RPMI8226 (cell line): ENCODE results near the gene LCE1A.

ENCODE experiments used
- DNase-seq: peaks from one replicate; pipeline ENCODE4 v3.0.0-alpha.2; 2015

Gene LCE1A, protein sequence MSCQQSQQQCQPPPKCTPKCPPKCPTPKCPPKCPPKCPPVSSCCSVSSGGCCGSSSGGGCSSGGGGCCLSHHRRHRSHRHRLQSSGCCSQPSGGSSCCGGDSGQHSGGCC

DNA sequence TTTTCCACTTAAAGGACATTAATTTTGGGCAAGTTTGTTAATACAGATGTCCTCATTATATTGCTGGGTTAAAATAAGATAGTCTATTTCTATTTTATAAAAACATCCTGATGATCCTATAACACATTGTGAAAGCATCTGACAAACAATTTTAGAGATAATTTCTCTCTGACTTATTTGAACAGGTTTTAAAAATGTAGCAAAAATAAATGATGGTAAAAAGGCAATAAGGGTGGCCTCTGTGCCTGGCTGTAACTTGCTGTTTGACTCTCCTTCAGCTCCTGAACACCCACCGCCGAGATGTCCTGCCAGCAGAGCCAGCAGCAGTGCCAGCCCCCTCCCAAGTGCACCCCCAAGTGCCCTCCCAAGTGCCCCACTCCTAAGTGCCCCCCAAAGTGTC is at the start of gene LCE1A:
TSS of gene LCE1A (plus strand) at position 301 of the 400 bp plus-strand sequence. CDS start at position 301, 0 bp downstream.
- DNase-seq: no peak

DNA sequence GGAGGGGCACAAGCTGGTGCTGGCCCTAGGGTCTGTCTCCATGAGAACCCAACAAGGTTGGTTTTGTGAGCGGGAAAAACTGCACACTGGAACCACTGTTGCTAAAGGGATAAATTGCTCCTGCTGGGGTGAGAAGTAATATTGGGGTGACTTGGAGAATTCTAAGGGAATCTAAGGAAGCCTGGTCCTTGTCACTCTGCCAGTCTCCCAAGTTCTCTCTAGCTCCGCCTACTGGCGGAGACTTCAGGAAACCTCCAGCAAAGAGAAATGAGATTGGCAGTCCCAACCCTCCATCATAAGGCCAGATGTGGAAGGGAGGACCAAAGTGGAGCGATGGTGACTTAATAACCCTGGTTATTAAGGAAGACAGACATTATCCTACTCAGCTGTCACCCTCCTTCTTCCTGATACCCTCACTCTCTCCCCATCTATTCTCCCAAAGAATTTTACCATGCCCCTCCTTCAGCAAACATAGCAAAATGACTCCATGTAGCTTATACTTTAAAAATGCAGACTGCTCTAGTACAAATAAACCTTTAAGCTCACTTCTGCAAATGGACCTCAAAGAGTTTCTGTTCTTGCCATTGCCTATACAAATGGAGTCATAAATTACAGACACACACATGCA is 49.6 kb upstream of the LCE1A start:
- DNase-seq: peak; percentile 34

DNA sequence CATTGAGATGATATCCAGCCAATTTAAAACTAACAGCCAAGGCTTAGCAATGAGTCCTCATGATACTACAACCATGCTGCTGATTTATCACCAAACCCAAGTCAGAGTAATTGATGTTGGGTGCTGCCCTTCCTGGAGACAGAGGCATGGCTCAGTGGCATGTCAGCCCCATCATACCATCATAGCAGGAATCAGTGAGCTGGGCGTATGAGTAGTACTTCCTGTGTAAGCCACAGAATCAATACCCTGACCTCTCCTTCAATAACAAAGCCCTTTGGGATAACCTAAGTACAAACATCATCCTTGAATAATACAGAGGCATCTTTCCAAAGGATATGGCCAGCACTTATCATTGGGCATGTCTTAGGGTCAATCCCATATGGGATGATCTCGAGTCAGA is 44.2 kb upstream of the LCE1A start:
- no peak for DNase-seq

DNA sequence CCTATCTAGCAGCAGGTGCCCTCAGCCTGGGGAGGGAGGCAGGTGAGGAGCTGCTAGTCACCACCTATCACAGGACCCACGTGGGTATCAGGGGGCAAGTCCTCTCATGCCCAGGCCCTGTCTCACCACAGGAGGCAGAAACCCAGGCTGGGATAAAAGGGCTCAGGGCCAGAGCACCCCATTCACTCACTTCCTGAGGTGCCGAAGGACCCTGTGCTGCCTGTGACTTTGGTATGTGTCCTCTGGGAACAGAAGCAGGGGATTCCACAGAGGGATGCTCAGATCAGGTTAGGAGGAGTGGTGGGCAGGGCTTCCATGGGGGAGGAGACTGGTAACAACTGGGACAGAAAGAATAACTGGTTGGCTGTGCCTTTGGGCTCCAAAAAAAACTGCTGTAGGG is 41.2 kb upstream of the LCE1A start, which contains the start of gene LCE1E:
TSS of gene LCE1E (plus strand) at position 181 of the 400 bp plus-strand sequence. CDS start 1,043 bp downstream, outside the sequence.
- no peak for DNase-seq

DNA sequence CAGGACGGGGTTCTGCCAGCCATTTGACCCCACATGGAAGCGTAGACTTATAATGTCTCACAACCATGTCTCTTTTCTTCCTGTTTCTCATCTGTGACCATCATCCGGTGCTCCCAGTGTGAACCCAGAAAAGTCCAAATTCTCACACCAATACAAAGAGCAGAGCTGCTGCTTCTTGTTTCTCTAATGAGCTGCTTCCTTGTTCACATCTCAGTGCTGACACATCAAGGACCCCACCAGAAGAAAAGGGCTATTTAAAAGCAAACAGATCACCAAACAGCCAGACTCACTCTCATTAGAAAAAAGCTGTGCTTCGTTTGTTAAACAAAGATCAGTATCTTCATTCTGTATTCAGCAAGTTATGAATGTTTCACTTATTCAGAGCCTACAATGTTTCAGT is 31.6 kb upstream of the LCE1A start:
- no peak for DNase-seq

DNA sequence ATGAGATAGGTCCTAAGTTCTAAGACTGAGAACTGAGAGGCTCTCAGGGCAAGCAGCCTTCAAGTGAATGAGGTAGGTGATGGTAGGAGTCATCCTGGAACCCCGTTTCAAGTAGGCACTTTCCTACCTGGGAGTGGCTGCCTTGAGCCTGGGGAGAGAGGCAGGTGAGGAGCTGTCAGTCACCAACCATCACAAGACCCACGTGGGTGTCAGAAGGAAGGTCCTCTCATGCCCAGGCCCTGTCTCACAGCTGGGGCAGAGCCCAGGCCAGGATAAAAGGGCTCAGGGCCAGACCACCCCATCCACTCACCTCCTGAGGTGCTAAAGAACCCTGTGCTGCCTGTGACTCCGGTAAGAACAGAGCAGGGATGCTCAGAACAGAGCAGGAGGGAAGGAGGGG is 30.9 kb upstream of the LCE1A start, which contains the start of gene LCE1D:
TSS of gene LCE1D (plus strand) at position 301 of the 400 bp plus-strand sequence. CDS start 1,074 bp downstream, outside the sequence.
- no peak for DNase-seq

DNA sequence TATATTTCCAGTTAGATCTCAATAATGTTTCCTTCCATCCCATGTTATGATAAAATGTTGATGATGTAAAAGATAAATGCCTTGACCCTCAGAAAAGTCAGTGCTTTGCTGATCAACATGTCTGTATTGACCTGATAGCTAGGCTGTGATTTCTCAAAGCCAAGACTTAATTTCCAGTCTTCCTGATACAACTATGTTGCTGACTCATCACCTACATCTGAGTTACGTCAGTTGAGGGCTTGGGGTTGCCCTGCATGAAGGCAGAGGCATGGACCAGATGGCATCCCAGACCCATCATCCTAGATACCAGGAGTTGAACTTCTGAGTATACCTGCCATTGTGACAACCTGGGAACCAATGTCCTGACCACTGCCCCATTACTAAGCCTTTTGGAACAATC is 25.9 kb upstream of the LCE1A start:
- no peak for DNase-seq

DNA sequence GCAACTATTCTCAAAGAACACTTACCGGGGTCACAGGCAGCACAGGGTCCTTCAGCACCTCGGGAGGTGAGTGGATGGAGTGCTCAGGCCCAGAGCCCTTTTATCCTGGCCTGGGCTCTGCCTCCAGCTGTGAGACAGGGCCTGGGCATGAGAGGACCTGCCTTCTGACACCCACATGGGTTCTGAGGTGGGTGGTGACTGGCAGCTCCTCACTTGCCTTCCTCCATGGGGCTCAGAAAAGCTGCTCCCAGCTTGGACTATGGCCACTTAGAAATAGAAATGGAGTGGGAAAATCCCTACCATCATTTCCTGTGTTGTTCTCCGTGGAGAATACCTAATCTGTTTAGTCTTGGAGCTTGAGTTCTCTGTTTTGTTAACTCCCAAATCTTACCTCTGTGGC is 20.7 kb upstream of the LCE1A start, which contains the start of gene LCE1C:
TSS of gene LCE1C (minus strand) at position 76 of the 400 bp plus-strand sequence. CDS start 1,173 bp downstream, outside the sequence.
- no peak for DNase-seq

DNA sequence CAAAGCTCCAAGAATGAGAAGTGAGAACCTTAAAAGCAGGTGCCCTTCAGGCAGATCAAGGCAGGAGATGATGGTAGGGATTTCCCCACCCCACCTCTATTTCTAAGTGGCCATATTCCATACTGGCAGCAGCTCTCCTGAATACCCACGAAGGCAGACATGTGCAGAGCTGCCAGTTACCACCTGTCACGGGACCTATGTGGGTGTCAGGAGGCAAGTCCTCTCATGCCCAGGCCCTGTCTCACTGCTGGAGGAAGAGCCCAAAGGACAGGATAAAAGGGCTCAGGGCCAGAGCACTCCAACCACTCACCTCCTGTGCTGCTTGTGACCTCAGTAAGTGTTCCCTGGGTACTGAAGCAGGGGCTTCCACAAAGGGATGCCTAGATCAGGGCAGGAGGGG is 16.2 kb upstream of the LCE1A start:
- no peak for DNase-seq

DNA sequence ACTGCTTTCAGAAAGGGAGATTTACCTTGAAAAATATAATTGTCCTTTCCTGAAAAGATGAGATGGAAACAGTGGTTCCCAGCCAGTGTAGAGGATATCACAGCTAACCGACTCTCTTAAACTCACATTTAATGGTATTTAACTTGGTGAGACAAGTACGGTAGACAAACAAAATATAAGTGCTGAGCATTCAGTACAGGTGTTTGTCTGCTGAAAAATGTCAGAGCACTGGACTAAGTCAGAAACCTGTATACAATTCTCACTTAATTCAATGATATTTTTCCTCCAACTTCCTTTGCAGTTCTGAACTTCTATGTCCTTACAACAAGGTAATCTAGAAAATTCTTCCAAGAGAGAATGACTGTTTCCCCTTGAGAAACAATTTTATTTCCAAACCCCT is 15.6 kb upstream of the LCE1A start, which contains the start of gene LCE1B:
TSS of gene LCE1B (plus strand) at position 301 of the 400 bp plus-strand sequence. CDS start 476 bp downstream, outside the sequence.
- no peak for DNase-seq

DNA sequence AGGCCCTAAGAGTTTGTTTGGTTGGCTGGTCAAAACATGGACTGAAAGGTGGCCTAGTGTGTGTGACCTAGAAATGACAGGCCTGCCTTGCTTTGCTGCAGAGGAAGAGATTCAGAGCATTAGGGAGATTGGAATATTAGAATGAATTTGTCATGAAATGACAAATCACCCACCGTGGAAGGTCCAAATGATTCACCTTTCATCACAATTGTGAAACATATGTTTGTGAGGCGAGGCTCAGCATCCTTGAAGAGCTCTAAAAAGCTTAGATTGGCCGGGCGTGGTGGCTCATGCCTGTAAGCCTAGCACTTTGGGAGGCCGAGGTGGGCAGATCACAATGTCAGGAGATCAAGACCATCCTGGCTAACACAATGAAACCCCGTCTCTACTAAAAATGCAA is 10.0 kb upstream of the LCE1A start:
- no peak for DNase-seq

DNA sequence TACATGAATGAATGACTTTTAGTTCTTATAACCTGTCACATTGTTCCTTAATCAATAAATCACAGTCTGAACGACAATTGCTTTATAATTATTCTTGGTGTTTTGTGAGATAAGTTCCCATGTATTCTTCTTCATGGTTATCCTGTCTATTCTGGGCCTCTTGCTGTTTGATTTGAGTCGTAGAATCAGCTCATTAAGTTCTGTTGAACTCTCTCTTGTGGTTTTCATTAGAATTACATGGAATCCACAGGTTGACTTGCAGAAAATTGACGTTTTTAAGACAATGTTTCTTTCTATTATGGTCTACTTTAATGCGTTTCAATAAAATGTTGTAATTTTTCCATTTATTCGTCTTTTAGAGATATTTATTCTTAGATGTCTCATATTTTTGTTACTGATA is 4.0 kb upstream of the LCE1A start:
- DNase-seq: no peak

DNA sequence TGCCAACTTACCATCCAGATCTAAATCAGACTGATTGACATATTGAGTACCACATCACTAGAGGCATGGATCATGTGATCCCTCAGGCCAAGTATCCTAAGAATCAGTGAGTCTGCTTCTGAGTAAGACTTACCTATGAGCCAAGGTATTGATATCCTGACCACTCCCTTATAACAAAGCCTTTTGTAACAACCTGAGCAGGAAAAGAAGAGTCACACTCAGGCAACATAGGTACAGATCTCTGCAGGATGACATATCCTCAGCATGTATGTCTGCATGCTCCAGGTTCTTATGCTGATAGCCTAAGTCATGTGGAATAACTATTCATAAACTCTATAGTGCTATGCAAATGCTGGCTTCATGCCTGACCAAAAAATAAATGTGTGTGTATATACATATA is 2.3 kb upstream of the LCE1A start:
- DNase-seq: no peak

DNA sequence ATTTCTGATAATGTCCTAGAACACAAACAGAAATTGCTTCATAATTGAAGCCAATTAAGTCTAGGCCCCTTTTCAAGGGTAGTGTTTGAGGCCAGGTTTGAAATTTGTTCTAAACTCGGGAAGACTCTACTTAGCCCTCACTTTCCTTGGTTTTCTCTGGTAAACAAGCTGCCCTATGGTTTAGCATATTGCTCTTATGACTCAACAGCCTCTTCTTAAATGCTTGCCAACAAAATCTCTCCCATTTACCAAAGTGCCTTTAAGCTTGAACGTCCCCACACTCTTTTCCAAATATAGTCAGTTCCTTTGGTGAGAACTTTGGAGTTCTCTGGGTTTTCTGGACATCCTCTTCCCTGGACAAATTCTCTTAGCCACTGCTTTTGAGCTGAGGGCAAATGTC is 9.6 kb downstream of the LCE1A start:
- no peak for DNase-seq

DNA sequence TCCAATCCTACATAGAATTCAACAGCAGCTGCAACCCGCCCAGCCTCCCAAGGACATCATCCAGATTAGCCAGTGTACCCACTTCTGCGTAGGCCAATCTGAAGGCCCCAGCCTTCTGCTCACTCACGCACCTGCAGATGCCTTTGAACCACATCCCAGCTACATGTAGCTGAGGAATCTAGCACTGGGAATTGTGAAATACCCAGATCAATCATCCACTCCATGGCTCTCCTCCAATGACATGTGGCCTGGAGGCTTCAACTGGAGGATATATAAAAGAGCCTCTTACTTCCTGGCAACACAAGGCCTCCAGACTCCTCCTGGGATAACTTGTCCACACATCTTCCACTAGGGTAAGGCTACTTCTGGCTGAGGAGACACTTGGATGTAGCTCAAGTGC is 15.3 kb downstream of the LCE1A start, which contains the start of gene LCE6A:
TSS of gene LCE6A (plus strand) at position 301 of the 400 bp plus-strand sequence. CDS start 665 bp downstream, outside the sequence.
- no peak for DNase-seq

DNA sequence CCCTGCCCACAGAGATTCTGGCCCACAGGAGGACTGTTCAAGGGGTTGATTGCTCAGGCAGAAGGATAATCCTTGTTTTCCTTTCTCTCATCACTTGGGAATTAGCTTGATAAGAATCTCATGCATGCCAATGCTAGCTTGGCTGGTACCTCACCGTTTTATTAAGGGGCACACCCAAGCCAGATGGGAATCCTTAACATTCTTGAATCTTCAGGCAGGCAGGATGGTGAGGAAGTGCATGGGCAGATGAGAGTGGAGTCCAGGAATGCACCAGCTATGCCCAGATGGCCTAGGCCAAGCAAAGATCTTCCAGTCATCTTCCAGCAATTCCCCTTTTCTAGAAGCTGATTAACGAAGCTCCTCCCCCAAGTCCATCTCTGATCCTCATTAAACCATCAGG is 28.4 kb downstream of the LCE1A start:
- no peak for DNase-seq

DNA sequence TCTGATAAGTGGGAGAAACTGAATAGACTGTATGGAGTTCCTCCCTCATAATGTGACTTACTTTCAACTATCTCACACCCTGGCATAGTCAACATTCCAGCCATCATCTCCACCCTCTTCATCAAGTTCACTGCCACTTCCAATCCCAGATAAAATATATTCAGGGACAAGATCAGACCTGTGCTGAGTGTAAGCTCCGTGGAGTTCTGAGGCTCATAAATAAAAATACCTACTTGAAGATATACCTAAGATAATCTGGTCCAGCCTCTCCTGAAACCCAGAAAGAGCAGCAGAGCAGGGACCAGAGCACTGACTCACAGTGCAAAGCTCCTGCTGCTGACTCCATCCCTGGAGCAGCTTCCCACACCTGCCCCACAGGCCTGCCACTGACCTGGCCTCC is 30.8 kb downstream of the LCE1A start:
- no peak for DNase-seq

DNA sequence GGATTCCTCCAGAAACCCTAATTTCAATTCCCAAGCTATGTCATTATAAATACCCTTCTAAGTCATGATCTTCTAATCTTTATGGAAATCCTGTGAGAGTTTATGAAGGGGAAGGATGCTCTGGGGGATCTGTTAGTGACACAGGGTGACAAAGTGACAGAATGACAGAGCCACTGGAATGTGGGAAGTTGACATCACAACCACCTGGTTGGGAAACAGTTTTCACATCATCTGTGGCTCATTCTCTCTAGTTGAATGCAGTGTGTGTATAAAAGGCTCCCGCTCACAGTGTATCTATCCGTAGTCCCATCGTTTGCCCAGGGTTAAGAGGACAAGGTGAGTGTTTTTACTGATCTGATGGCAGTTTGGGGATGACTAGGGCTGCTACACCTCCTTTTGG is 32.4 kb downstream of the LCE1A start, which contains the start of gene LCE7A:
TSS of gene LCE7A (plus strand) at position 301 of the 400 bp plus-strand sequence. CDS start 702 bp downstream, outside the sequence.
- no peak for DNase-seq

DNA sequence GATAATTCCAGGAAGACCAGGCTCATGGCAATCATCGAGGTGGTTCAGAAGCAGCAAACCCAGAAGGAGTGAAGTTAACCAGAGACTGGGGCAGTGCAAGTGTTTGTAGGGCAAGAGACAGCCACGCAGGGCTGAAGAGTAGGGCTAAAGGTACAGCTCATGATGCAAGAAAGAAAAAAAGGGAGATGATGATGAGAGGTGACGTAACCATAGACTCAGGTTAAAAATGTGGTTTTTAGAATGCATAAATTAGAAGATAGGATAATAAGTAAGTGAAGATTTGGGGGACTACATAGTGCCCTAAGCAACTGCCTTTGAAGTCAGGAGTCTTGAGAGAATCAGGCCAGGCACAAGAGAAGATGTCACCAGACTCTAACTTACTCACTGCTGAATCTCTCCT is 32.9 kb downstream of the LCE1A start:
- DNase-seq: no peak

DNA sequence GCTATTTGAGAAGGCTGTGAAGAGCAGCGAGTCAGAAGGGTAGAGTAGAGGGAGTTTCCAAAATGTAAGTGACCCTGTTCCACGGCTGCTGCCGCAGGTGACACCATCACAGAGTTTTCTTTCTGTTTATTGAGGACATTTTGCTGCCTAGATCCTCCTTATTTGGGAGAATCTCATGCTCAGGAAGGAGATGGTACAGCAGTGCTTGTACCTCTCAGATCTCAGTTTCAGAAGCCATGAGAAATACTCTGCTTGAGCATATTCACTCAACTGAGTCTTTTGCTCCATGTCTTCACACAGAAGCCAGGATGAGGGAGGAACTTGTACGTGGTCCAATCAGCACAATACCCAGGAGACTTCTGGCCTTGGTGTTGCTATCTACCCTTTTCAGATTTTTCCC is 34.1 kb downstream of the LCE1A start:
- no peak for DNase-seq

DNA sequence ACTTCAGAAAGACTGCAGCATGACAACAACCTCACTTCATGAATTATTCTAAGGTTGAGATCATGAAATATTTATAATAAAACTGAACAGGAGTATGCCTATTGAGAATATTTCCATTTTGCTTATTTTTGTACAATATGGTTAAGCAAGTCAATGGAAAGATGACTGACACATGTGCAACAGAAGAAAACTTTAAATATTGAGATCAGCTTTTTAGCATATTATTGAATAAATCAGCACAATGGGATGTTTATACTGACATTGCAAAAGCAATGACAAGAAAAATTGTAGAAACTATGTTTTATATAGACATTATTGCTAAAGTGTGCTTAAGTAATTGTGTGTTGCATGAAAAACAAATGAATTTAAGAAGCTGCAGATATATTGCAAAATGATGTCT is 37.2 kb downstream of the LCE1A start:
- no peak for DNase-seq

DNA sequence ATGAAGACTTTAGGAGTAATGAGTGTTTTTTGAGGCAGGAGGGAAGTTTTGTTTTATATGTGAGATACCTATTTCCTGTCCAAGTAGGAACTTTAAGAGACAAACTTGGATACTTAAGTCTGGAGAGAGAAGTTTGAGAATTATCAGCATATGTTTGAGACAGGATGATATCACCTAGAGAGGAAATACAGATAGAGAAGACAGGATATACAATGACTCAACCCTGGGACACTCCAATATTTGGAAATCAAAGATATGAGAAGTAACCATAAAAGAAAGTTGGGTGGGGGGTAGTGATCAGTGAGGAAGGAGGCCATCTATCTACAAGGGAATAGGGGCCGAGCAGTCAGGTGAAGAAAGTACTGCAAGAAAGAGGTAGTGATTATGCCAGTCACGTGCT is 39.0 kb downstream of the LCE1A start:
- no peak for DNase-seq

DNA sequence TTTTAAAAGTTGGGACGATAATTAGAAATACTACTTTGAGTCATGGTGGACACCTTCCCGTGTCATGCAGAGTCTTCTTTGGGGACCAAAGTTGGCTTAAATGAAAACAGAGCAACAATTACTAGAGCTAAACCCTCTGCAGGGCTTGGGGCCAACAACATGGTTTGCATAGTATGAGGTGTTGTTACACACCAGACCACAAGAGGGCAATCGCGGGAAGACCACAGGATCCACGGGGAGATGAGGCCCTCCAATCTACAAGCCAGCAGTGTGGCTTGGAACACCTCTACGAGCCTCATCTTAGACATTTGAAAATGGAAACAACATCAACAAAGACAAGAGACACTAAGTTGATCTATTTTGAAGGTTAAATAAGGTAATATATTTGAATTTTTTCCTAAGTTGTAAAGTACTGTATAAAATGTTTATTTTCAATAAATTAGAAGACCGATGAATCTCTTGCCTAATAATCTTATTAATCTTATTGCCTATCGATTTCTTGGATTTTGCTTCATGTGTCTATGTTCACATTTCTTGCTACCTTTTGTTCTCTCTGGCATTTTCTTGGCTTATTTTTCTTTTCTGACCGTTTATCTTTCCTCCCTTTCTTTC is 42.6 kb downstream of the LCE1A start:
- DNase-seq: peak; percentile 80
